CD4-positive, alpha-beta T cell treated with Interferon gamma for 1 hour (primary cell): ENCODE results near the gene TMEM108.

Source experiments
- DNase-seq: peaks from one replicate; pipeline ENCODE4 v3.0.0-alpha.2; 2020

TMEM108 gene

GRCh38 chr3:133393691-133394474 lies 355.7 kb downstream of the TMEM108 start:
- DNase-seq = no peak

DNA sequence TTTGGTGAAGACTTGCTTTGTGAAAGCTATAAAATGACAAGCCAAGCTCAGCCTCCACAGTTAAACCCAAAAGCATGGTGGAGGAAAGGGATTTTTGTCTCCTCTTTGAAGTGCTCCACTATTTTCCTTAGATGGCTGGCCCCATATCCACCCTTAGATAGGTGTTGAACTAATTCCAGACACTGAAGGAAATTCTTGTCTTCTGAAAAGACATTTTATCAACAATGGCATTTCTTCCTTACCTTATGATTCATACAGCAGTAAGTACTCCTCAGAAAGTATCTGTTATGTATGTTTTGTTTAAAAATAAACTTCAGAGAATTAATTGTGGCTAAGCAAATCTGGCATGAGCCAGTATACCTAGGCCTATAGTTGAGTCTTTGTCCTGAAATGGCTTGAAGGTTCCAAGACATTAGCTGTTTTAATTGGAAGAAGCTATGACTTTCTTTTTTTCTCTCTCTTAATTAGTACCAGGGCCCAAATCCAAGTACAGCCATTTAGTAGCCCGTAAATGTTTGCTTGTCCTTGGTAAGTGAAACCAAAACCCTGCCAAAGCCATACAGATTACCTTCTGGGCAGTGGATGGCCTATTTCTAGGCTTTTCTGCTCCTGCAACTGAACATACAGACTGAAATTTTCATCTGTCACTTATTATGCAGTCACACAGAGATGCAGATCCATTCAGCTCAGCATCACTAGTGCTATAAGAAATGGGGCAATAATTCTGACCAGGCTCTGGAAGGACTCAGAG lies 356.5 kb downstream of the TMEM108 start:
- no peak for DNase-seq

GRCh38 chr3:133396906-133397305 lies 358.7 kb downstream of the TMEM108 start:
- DNase-seq = no peak

DNA sequence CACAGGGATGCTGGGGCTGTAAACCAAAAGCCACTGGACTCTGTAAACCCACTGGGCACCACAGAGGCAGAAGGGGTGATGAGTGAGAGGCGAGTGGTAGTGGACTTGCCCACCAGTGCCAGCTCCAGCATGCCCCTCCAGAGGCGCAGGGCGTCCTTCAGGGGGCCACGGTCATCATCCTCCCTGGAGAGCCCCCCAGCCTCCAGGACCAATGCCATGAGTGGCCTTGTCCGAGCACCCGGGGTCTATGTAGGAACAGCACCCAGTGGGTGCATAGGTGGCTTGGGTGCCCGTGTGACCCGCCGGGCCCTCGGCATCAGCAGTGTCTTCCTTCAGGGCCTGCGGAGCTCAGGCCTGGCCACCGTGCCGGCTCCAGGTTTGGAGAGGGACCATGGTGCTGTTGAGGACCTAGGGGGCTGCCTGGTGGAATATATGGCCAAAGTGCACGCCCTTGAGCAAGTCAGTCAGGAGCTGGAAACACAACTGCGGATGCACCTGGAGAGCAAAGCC lies 361.9 kb downstream of the TMEM108 start, which contains the start of gene BFSP2:
BFSP2 (plus strand) TSS at position 51 of the 510 bp plus-strand sequence; CDS start at position 79, 28 bp downstream.
- DNase-seq = no peak

DNA sequence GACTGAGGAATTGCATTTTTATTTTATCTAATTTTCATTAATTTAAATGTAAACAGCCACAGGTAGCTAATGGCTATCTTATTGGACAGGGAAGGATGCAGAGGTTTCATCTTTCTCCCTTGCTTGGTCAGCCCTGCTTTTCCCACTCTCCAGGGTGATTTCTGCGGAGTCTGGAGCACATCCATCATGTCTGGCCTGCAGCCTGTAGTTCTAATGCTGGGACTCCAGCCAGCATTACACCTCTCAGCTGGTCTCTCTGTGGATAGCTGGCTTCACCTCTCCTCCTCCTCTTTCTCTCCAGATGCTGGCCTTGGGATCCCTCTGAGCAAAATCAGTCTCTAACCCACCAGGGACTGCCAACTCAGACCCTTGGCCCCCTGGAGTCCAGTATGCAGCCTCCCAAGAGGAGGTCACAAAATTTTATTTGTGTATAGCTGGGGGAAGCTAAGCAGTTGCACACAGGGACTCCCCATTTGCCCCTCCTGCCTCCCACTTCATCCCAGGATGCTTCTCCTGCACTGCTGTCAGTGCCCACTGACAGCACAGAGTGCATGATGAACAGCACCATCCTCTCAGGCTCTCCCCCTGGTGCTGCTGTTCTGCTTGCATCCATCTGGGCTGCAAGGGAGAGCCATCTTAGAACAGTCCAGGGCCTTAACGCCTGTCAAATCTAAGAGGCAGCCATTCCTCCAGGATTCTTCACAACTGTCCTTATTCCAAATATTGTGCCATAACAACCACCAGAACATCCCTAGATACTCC lies 363.4 kb downstream of the TMEM108 start:
- no peak for DNase-seq

DNA sequence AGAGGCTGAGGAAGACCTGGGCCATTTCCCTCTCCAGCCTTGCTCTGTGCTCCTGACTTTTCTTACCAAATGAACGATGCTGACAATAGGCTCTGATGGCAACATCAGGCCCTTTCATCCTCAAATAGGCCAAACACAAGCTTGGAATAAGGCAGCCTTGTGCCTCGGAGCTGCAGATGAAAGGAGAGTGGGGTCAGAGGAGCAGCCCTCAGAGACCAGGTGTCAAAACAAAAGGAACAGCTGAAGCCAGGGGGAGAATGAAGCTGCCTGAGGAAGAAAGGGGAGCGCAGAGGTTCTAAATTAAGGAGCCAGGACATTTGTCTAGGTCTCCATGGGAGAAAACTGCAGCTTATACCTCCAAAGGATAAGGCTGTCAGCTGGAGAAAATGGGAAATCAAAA lies 366.7 kb downstream of the TMEM108 start:
- no peak for DNase-seq

DNA sequence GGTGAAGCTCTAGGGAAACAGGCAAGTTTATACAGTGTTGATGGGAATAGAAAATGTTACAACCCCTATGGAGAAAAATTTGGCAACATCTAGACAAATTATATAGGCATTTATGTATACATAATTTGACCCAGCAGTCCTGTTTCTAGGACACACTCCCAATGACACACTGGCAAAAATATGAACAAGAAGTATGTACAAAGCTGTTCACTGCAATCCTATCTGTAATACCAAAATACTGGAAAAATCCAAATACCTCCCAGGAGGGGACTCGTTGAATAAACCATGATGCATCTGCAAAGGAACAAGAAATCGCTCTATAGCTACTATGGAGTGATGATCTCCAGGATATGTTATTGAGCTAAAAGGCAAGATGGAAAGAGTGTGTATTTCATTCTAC lies 370.2 kb downstream of the TMEM108 start:
- DNase-seq = no peak

- no peak for DNase-seq
Measured at GRCh38 chr3:133408961-133409360, 370.8 kb downstream of the TMEM108 start.

DNA sequence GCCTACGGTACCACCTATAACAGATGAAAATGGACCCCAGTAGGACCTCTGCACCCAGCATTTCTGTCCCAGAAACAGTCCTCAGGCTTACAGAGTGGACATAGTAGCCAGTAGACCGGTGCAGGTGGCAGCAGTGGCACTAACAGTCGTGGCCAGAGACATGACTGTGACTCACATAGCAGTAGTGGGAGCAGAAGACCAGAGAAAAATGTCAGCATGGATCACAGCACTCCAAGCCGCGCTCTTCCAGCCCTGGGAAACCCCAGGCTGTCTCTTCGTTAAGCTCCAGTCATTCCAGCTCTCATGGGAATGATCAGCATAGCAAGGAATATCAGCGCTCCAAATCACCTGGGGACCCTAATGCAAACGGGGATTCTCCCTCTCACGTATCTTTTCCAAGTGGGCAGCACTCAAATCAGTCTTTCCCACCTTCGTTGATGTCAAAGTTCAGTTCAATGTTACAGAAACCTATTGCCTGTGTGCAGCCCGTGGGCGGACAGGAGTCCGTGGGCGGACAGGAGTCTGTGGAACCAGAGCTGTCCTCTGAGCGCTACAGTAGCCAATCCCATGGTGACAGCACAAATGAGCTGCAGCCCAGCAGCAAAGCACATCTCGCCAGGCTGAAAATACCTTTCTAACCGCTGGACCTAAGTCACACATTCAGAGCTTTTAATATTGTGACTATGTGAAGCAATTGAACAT lies 372.2 kb downstream of the TMEM108 start:
- no peak for DNase-seq

DNA sequence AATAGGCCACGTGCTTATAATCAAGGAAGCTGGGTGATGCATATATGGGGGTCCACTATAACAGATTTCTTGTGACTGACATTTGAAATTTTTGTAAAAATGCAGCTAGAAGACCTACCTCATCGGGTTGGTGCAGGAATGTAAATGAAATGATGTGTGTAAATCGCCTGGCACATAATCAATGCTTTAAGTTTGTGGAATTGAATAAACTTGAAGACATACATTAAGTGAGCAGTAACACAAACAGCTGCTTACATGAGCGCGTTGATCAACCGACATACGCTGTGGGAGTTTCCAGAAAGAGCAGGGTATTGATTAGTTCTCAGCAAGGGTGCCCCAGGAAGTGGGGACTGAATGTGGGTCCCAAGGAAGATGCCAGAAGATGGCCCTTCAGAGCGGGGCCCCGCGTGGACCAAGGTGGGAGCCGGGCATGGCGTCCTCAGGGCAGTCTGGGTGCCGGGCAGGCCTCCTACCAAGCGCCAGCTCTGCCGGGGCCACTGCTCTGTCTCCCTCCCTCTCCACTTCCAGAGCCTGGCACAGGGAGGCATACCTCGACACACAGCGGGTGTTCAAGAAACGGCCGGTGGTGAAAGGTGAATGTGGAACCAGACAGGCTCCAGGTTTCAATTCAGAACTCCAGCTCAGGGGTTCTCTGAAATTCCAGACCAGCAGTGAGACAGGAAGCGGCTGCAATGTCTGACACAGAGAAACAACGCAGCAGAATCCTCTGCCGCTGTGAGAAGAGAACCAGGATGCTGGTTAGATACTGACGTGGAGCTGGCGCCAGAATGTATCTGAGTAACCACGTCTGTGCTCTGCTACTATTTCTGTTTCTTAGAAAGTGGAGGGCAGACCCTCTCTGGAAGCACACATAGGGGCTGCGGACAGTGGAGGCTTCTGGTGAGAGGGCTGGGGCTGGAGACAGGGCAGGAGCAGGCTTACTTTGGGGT lies 374.3 kb downstream of the TMEM108 start:
- DNase-seq = no peak

DNA sequence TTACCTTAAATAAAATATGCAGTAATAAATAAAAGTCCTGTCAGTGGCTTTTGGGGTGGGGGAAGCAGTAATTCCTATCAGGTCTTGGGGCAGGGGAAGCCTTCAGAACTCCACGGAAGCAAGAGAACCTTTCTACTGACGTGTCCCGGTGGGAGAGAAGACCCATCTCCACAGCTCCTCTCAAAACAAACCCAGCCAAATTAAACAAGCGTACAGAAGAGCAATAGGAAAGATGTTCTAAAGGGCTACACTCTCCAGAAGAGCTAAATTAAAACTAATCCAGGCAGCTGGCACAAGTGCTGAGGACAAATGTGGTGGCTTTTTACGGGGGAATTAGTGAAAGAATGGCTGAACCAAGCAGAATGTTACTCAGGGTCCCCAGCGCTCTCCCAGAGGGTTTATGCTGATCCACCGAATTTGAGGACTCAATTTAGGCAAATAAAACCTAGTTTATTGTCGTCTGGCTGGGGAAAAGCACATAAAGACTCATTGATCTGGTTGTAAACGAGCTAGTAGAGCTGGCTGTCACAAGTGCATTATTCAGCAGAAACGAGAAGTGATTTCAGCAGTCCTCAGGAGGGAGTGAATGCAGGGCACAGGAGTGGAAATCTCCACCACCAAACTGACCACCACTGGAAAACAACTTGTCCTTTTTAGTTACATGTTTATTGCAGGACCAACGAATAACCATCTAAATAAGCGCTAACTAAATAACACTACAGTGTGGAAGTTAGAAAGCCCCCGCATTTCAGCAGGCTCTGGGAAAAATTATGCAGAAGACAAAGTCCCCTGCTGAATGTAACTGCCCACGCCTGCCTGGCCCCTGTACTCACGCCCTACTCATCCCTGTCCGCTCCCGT lies 375.2 kb downstream of the TMEM108 start:
- DNase-seq = no peak

DNA sequence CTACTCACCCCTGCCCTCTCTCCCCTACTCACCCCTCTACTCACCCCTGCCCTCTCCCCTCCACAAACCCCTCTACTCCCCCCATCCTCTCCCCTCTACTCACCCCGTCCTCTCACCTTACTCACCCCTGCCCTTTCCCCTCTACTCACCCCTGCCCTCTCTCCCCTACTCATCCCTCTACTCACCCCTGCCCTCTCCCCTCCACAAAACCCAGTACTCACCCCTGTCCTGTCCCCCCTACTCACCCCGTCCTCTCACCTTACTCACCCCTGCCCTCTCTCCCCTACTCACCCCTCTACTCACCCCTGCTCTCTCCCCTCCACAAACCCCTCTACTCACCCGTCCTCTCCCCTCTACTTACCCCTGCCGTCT lies 375.8 kb downstream of the TMEM108 start:
- DNase-seq = no peak

- DNase-seq = no peak
Measured at GRCh38 chr3:133418361-133418760, 380.2 kb downstream of the TMEM108 start.

- DNase-seq = no peak
Measured at GRCh38 chr3:133419151-133419909, 381.1 kb downstream of the TMEM108 start.

DNA sequence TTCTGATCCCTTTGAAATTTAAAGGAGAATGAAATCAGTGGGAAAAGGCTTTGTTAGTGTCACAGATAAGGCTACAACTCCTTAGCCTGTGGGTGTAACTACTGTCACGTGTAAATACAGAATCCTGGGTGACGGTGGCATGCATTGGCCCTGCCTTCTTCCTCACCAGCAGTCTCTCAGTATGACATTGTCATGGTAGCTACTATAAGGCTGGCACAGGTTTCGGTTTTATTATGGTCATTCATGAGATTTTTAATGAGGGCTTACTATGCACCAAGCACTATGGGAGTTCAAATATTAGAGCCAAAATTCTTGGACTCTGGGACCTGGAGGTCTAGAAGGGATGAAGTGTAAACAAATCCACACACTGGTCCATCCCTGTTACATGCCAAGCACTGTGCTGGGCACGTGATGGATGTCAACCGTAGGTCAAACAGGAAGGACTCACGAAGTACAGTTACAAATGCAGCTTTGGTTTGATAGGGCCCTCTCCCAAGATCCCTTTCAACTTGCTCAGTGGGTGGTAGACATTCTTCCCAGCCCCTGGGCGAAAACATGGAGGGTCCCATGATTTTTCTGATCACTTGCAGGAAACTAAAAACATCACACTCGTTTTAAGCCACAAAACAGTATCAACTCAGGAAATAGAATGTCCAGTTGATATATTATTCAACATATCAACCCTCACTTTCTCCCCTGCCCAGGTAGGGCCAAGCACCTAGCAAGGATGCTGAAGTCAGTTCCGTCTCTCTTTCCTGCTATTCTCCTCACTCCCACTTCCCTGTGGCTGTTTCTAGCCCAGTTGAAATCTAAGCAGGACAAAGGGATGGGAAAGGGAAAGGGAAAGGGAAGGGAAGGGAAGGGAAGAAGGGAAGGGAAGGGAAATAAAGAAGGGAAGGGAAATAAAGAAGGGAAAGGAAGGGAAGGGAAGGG lies 387.0 kb downstream of the TMEM108 start:
- DNase-seq = no peak

DNA sequence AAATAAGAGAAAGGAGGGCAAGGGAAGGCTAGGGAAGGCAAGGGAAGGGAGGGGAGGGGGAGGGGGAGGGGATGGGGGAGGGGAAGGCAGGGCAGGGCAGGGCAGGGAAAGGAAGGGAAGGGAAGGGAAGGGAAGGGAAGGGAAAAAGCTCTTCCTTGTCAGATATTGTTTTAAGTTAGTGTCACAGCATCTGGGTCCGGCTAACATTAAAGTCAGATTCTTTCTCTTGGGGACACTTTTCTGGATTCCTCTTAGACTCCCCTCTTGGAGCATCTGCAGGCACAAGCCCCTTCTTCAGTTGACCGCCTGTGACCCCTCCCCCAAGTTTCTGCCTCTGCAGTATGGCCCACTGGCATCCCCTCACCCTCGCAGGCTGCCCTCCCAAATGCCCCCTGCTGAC lies 387.7 kb downstream of the TMEM108 start:
- DNase-seq = no peak

DNA sequence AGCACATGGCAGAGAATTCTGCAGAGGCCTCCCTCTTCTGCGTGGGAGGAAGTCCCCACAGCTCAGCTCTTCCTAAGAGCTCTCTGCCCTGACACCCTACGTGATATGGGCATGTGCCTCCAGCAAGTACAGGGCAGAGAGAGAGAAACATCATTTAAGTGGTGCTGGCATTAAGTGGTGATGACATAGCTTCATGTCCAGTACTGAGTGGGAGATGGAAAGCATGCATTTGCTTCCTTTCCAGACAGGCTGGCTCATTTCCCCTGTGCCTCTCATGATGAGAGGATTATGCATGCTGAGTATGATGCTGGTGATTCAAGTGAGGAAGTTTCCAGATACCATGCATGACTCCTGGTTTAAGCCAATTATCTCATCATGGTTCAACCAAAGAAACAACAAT lies 388.5 kb downstream of the TMEM108 start:
- no peak for DNase-seq

DNA sequence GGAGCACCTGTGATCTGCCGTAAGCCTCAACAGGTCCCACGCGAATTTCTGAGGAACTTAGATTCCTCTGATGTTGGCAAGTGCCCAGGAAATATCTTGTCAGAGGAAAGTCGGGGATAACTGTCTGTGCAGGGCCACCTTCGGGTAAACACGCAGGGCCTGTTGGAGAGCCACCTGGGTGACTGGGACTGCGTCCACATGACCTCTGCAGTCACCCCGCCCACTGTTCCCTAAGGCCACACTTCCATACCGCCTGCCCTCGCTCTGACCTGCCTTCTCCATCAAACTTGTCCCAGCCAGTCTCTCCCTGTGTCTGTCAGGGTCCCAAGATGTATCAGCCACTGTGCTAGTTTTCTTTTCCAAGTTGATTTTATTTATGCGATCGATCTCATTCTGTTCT lies 390.4 kb downstream of the TMEM108 start:
- DNase-seq = no peak

GRCh38 chr3:133429063-133429462 lies 390.9 kb downstream of the TMEM108 start:
- DNase-seq = no peak
